HG02798 (cell line): ENCODE data around the gene MISP.

Experiments
- ATAC-seq: cut with Tn5 transposase; IDR thresholded peaks from one replicate; pipeline ENCODE4 v1.9.1; 2021; ENCODE audit warnings: mild to moderate bottlenecking; ENCODE audit not compliant: unreplicated experiment, poor library complexity

Gene MISP

GRCh38 chr19:769616-770015 is 18.7 kb downstream of the MISP start:
- no peak for ATAC-seq

- ATAC-seq, result no peak
Observed at GRCh38 chr19:771332-771785, 20.4 kb downstream of the MISP start.

- no peak for ATAC-seq
Observed at GRCh38 chr19:772063-772462, 21.2 kb downstream of the MISP start.

GRCh38 chr19:772730-773436 is 22.0 kb downstream of the MISP start:
- ATAC-seq, result no peak

- ATAC-seq, result no peak
Observed at GRCh38 chr19:776549-776948, 25.6 kb downstream of the MISP start.

GRCh38 chr19:778910-779653 is 28.2 kb downstream of the MISP start:
- ATAC-seq, result no peak

- ATAC-seq, result no peak
Observed at GRCh38 chr19:780935-781334, 30.0 kb downstream of the MISP start.

GRCh38 chr19:781800-782184 is 30.9 kb downstream of the MISP start:
- no peak for ATAC-seq

- ATAC-seq, result no peak
Observed at GRCh38 chr19:782185-782877, 31.4 kb downstream of the MISP start.

GRCh38 chr19:782878-783668 is 32.2 kb downstream of the MISP start:
- ATAC-seq, result no peak

GRCh38 chr19:784541-784940 is 33.6 kb downstream of the MISP start:
- no peak for ATAC-seq

- ATAC-seq, result no peak
Observed at GRCh38 chr19:787536-787935, 36.6 kb downstream of the MISP start.

GRCh38 chr19:788686-788982 is 37.7 kb downstream of the MISP start:
- no peak for ATAC-seq

- ATAC-seq, result no peak
Observed at GRCh38 chr19:788983-789700, 38.2 kb downstream of the MISP start.

GRCh38 chr19:789701-790060 is 38.8 kb downstream of the MISP start:
- ATAC-seq, result no peak

- no peak for ATAC-seq
Observed at GRCh38 chr19:791007-791566, 40.2 kb downstream of the MISP start.

GRCh38 chr19:791567-792305 is 40.8 kb downstream of the MISP start:
- no peak for ATAC-seq

- ATAC-seq, result no peak
Observed at GRCh38 chr19:792306-792885, 41.5 kb downstream of the MISP start.

GRCh38 chr19:793806-794205 is 42.9 kb downstream of the MISP start:
- ATAC-seq, result no peak
